Pancreas (tissue), 10 donors: Measurements from ENCODE around the gene IL6R. TPM values are rescaled to one million over a fixed set of nuclear protein-coding genes. Genes with fewer than 3 reads are reported as not detected.
A peak's percentile ranks its signal among the peaks of the same experiment; 100 is the strongest.

Source experiments
- ATAC-seq, 4 donors: fragments of 200-7000 bp; cut with Tn5 transposase; one replicate each; pipeline versions ENCODE4 v1.8.0 to v1.9.1; 2020; ENCODE audit warnings: mild to moderate bottlenecking in 4 of 4, moderate library complexity in 4 of 4
- DNase-seq, 6 donors: peaks; one replicate each; pipeline ENCODE4 v3.0.0-alpha.2; 2020
- FAIRE-seq: peaks from 2 replicates; lab custom pipeline; 2012; peaks lifted over from hg19 to GRCh38; lab: Jason Lieb, UNC
- H3K27ac ChIP-seq, 4 donors: fragments of 200-600 bp; sonication (generic); 1 replicate in 3 of 4; 2 replicates in 1 of 4; pipeline versions ENCODE4 v1.5.0 to v1.8.0; 2020
- H3K27me3 ChIP-seq, 4 donors: fragments of 200-600 bp; one replicate each; pipeline ENCODE4 v1.8.0; 2021
- H3K36me3 ChIP-seq, 3 donors: fragments of 200-600 bp; sonication (generic) in 1 of 3; one replicate each; pipeline versions ENCODE4 v1.5.0 to v1.8.0; 2020 to 2021
- H3K4me1 ChIP-seq, 3 donors: fragments of 200-600 bp; one replicate each; pipeline ENCODE4 v1.8.0; 2021
- H3K4me3 ChIP-seq, 4 donors: fragments of 200-600 bp; sonication (generic) in 2 of 4; one replicate each; pipeline versions ENCODE4 v1.5.0 to v1.8.0; 2020 to 2021
- H3K9me3 ChIP-seq, 4 donors: fragments of 200-600 bp; one replicate each; pipeline ENCODE4 v1.8.0; 2021
- WGBS, 2 donors: extraction: QIAGEN DNeasy Blood & Tissue Kit; methylation state at CpG; one replicate each; pipeline ENCODE4 v1.1.7; 2013; 5-methylcytosine and 5-hydroxymethylcytosine counted together
- intact Hi-C, 3 donors: fragments of 100-400 bp; cut with DNase I; formaldehyde crosslinking; loops; one replicate each; pipeline versions ENCODE4 v1.11.1 to v1.14.2; 2022
- polyA plus RNA-seq, 2 donors: library from polyadenylated mRNA; stranded (reverse); fragments of 200-250 nt; gene quantifications; one replicate each; pipeline ENCODE4 v1.2.3, GENCODE V29; 2013
- total RNA-seq, 6 donors: library from RNA; stranded (reverse); fragmentation: NEBNext Ultra II Directional in 4 of 6; extraction: Animal tissue kit (Norgen Biotek cat#: 25700) in 4 of 6; gene quantifications; one replicate each; pipeline versions ENCODE4 v1.2.1 to v1.2.4, GENCODE V29; 2021 to 2023
- TF ChIP-seq, protein P1 (sequence below), 4 donors: fragments of 200-600 bp; sonication (generic) in 3 of 4; IDR thresholded peaks; one replicate each; pipeline versions ENCODE4 v1.5.0 to v1.8.0; 2021; ENCODE audit warnings: antibody characterized with exemption in 4 of 4
- donor health status: healthy with polysubstance abuse.
- donor health status: DM: no; HTN: no; CAD: no; lungs with moderate emphysema.
- donor health status: DM: no; HTN: no; CAD: no.
- donor health status: control.
- donor health status: control.
- donor health status: Bipolar disorder and iron deficiency.
- donor health status: DM: yes; HTN: yes; CAD: no.
- donor health status: DM: no; HTN: no; CAD: no.
- donor health status: DM: no; HTN: no; CAD: no.
- donor health status: DM: yes; HTN: yes; CAD: no.

The IL6R gene
- total and polyA plus RNA-seq, 8 donors = 2.2 to 12.9 (median 7.1) TPM

- DNase-seq = no peak
- intact Hi-C loops = loop anchor here in 1 of 3 donors (10.0 kb wide), 1 partner anchor 62 kb away; the partner anchor contains the start of gene IL6R
- TF ChIP-seq, protein P1, sequence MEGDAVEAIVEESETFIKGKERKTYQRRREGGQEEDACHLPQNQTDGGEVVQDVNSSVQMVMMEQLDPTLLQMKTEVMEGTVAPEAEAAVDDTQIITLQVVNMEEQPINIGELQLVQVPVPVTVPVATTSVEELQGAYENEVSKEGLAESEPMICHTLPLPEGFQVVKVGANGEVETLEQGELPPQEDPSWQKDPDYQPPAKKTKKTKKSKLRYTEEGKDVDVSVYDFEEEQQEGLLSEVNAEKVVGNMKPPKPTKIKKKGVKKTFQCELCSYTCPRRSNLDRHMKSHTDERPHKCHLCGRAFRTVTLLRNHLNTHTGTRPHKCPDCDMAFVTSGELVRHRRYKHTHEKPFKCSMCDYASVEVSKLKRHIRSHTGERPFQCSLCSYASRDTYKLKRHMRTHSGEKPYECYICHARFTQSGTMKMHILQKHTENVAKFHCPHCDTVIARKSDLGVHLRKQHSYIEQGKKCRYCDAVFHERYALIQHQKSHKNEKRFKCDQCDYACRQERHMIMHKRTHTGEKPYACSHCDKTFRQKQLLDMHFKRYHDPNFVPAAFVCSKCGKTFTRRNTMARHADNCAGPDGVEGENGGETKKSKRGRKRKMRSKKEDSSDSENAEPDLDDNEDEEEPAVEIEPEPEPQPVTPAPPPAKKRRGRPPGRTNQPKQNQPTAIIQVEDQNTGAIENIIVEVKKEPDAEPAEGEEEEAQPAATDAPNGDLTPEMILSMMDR (IDR thresholded peaks at IDR 0.05) = no peak
- FAIRE-seq = no peak
- Histone ChIP-seq H3K27me3 (no peaks in the 10 kb centered on the region), H3K4me1 (no peaks in the 10 kb centered on the region), H3K27ac (no peak overlapping the region), H3K4me3 (no peak overlapping the region), H3K36me3 (no peaks in the 10 kb centered on the region), H3K9me3 (no peaks in the 10 kb centered on the region)
- 54 to 71% methylated on average over 8 of the region's 8 CpGs for WGBS, 2 donors
- peak in 1 of 4 donors; percentile 37 for ATAC-seq
Observed at GRCh38 chr1:154466921-154467417, 61.8 kb downstream of the IL6R start.

DNA sequence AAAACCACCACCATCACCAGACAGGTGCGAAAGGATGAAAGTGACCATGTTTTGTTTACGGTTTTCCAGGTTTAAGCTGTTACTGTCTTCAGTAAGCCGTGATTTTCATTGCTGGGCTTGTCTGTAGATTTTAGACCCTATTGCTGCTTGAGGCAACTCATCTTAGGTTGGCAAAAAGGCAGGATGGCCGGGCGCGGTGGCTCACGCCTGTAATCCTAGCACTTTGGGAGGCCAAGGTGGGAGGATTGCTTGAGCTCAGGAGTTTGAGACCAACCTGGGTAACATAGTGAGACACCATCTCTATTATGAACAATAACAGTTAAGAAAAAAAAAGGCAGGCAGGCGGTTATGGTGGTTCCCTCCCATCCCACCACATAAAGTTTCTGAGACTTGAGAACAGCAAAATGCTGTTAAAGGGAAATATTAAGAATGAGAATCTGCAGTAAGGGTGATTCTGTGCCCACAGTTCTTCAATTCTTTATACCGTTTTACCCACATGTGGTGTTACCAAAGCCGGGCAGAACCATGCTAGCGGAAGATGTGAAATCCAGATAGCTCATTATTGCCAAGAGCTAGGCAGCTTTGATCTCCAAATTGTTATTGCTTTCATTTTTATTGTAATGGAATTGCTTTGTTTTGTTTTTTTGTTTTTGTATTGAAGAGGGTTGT is 62.4 kb downstream of the IL6R start:
- 87 to 91% methylated on average over 11 of the region's 11 CpGs for WGBS, 2 donors
- H3K27me3 ChIP-seq = no peaks in the 10 kb centered on the region
- no peak overlapping the region for H3K27ac ChIP-seq
- no peak overlapping the region for H3K4me3 ChIP-seq
- H3K36me3 ChIP-seq = no peaks in the 10 kb centered on the region
- no peak for FAIRE-seq
- TF ChIP-seq, protein P1 (IDR thresholded peaks at IDR 0.05) = no peak
- no peaks in the 10 kb centered on the region for H3K9me3 ChIP-seq
- ATAC-seq = no peak
- DNase-seq = no peak
- no peaks in the 10 kb centered on the region for H3K4me1 ChIP-seq
- intact Hi-C loops = loop anchor here in 1 of 3 donors (10.0 kb wide), 1 partner anchor 63 kb away; the partner anchor contains the start of gene IL6R

GRCh38 chr1:154468535-154469250 is 63.5 kb downstream of the IL6R start:
- DNase-seq = no peak
- intact Hi-C loops = loop anchor here in 1 of 3 donors (10.0 kb wide), 1 partner anchor 64 kb away; the partner anchor contains the start of gene IL6R
- H3K4me3 ChIP-seq = no peak overlapping the region
- no peak for FAIRE-seq
- peak in 3 of 4 donors; percentile 39 to 74 (median 72) for ATAC-seq
- H3K27me3 ChIP-seq = no peaks in the 10 kb centered on the region
- no peaks in the 10 kb centered on the region for H3K36me3 ChIP-seq
- no peak overlapping the region for H3K27ac ChIP-seq
- H3K4me1 ChIP-seq = no peaks in the 10 kb centered on the region
- TF ChIP-seq, protein P1 (IDR thresholded peaks at IDR 0.05) = no peak
- 53 to 58% methylated on average over 12 of the region's 12 CpGs for WGBS, 2 donors
- H3K9me3 ChIP-seq = no peaks in the 10 kb centered on the region

DNA sequence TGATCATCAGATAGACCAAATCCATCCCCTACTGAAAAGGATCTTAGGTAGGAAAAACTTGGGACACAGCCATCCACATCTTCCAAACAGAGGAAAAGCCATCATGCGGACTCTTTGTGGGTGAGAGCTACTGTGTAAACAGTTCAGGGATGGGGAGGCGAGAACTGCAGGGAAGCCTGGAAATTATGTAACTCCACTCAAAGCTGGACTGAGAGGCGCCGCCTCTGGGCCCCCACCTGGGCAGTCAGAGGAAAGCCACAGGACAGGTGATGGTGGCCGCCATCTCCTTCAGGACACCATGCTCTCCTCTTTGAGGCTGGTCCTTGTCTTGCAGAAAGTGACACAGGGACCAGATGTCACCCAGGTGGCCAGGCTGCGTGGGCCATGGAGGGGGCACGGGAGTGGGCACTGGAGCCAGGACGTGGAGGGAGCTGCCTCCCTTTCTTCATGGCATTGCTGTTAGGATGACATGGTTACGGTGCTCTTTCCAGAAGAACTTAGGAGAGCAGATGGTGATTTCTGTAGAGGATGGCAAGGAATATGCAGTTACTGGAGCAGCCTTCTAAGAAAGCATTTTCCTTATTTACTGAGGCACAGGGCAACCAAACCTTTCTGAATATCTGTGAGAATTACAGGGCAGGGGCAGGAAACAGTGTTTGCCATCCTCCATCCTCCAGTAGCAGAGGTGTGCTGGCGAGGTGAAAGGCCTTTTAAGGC is 64.9 kb downstream of the IL6R start:
- intact Hi-C loops = loop anchor here in 1 of 3 donors (10.0 kb wide), 1 partner anchor 65 kb away; the partner anchor contains the start of gene IL6R
- Histone ChIP-seq H3K4me1 (no peaks in the 10 kb centered on the region), H3K9me3 (no peaks in the 10 kb centered on the region), H3K27me3 (no peaks in the 10 kb centered on the region), H3K27ac (no peak overlapping the region), H3K4me3 (no peak overlapping the region), H3K36me3 (no peaks in the 10 kb centered on the region)
- 85 to 86% methylated on average over 10 of the region's 10 CpGs for WGBS, 2 donors
- FAIRE-seq (no peak), ATAC-seq (peak; percentile 17 to 65 (median 48)), DNase-seq (no peak)
- TF ChIP-seq, protein P1 (IDR thresholded peaks at IDR 0.05) = no peak
